ENCODE results near the gene NOXA1. TPM values are rescaled to one million over a fixed set of nuclear protein-coding genes. Genes with fewer than 3 reads are reported as not detected.

NOXA1 gene, protein sequence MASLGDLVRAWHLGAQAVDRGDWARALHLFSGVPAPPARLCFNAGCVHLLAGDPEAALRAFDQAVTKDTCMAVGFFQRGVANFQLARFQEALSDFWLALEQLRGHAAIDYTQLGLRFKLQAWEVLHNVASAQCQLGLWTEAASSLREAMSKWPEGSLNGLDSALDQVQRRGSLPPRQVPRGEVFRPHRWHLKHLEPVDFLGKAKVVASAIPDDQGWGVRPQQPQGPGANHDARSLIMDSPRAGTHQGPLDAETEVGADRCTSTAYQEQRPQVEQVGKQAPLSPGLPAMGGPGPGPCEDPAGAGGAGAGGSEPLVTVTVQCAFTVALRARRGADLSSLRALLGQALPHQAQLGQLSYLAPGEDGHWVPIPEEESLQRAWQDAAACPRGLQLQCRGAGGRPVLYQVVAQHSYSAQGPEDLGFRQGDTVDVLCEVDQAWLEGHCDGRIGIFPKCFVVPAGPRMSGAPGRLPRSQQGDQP
- 1.0 and 1.5 TPM in 2 replicates for total RNA-seq
- long read RNA-seq, result 0 reads

DNA sequence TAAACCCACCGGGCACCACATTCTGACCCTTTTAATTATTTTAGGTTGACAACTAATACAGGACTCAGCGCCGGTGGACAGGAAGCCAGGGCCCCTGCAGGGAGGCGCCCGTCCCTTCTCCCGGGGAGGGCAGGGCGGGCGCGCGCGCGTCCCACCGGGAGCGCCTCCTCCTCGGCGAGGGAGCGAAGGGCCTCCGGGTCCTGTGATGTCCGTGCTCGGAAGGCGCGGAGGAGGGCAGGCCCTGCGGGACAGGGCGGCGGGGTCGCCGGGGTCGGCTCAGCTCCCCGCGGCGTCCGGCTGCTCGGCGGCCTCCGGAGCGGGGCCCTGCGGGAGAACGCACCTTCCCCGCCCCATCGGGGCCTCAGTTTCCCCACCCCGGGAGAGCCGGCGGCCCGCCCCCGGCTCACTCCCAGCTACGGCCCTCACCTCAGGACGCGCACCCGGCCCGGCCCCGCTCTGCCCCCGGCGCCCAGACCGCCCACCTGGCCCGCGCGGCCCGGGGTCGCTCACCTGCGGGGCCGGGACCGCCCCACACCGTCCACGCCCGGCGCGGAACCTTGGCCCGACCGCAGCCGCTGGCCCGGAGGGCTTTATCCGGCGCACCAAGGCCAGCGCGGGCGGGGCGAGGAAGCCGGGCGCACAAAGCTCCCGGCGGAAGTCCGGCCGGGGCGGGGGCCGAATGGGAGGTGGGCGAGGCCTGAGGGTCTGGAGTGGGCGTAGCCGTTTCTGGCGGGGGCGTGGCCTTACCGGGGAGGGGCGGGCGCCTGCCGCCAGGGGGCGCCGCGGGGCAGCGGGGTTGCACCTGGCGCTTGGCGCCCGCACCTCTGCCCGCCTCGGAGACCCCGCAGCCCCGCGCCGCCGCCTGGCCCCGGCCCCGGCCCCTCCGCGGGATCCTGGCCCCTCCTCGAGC, at the start of gene NOXA1, which contains the start of gene EXD3:
Gene NOXA1 (plus strand): TSS at position 790 of the 910 bp plus-strand sequence. CDS start 137 bp downstream, outside the sequence.
Gene EXD3 (minus strand): TSS at position 559 of the 910 bp plus-strand sequence. CDS start 27,805 bp downstream, outside the sequence.
- Mint-ChIP-seq H3K36me3 (ENCODE audit: unreplicated experiment) (peaks cover 2% of the 10 kb centered on the region), H3K4me3 (ENCODE audit: unreplicated experiment) (peak within 1 kb of the TSS; percentile 79), H3K27me3 (ENCODE audit: unreplicated experiment) (no peaks in the 10 kb centered on the region), H3K4me1 (ENCODE audit: unreplicated experiment) (peaks cover 17% of the 10 kb centered on the region), H3K9me3 (ENCODE audit: unreplicated experiment) (no peaks in the 10 kb centered on the region), H3K27ac (ENCODE audit: unreplicated experiment) (peak within 1 kb of the TSS; percentile 54)
- TF ChIP-seq, protein P1, sequence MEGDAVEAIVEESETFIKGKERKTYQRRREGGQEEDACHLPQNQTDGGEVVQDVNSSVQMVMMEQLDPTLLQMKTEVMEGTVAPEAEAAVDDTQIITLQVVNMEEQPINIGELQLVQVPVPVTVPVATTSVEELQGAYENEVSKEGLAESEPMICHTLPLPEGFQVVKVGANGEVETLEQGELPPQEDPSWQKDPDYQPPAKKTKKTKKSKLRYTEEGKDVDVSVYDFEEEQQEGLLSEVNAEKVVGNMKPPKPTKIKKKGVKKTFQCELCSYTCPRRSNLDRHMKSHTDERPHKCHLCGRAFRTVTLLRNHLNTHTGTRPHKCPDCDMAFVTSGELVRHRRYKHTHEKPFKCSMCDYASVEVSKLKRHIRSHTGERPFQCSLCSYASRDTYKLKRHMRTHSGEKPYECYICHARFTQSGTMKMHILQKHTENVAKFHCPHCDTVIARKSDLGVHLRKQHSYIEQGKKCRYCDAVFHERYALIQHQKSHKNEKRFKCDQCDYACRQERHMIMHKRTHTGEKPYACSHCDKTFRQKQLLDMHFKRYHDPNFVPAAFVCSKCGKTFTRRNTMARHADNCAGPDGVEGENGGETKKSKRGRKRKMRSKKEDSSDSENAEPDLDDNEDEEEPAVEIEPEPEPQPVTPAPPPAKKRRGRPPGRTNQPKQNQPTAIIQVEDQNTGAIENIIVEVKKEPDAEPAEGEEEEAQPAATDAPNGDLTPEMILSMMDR (IDR thresholded peaks at IDR 0.05), result peak; percentile 62
- DNase-seq (ENCODE audit: extremely low spot score, unreplicated experiment), result peak; percentile 98

DNA sequence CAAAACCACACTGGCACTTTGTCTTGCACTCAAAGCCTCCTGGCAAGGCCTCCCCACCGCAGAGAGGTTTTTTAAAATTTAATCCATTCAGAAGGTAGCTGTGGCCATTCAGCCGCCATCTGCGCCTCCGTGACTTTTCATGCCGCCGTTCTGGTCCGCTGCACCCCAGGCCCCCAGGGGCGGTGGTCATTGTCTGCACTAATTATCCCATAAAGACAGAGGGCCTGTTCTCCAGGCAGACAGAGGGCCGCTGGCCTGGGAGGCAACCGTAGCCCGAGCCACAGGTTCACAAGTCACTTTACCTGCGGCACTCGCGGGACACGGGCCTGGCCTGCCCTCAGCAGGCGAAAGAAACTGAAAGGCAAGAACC, 49.6 kb upstream of the NOXA1 start:
- H3K36me3 Mint-ChIP-seq (ENCODE audit: unreplicated experiment), result peaks cover 2% of the 10 kb centered on the region
- TF ChIP-seq, protein P1 (IDR thresholded peaks at IDR 0.05), result no peak
- H3K9me3 Mint-ChIP-seq (ENCODE audit: unreplicated experiment), result no peaks in the 10 kb centered on the region
- DNase-seq (ENCODE audit: extremely low spot score, unreplicated experiment), result no peak
- no peaks in the 10 kb centered on the region for H3K27me3 Mint-ChIP-seq (ENCODE audit: unreplicated experiment)
- H3K4me3 Mint-ChIP-seq (ENCODE audit: unreplicated experiment), result no peak overlapping the region
- no peaks in the 10 kb centered on the region for H3K4me1 Mint-ChIP-seq (ENCODE audit: unreplicated experiment)
- no peak overlapping the region for H3K27ac Mint-ChIP-seq (ENCODE audit: unreplicated experiment)

DNA sequence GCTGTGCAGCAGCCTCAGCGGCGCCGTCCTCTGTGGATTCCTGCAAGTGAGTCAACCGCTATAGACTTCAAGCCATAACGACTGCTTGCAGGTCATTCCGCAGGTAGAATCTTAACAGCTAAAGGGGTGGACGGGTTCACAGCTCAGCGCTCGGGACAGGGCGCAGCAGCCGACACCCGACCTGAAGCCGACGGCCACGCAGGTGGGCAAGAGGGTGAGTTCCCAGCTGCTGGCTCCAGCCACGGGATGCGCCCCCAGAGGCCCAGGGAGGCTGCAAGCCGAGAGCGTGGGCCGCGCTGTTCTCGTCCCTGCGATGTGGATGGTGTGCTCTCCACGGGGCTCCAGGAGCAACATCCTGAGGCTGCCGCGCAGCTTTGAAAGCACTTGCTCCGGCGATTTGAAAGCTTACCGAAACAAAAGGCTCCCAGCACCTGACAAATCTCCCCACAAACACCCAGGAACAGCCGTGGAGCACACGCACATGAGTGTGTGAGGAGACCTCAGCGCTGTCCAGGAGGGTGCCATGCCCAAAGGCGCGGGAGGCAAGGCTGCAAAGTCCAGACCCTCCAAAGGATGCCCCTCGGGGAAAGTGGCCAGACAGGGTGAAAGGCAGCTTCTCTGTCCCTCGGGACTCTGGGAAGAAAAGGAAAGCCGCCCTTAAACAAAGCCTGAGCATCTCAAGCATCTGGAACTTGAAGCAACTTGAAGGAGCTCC, 48.9 kb upstream of the NOXA1 start:
- peaks cover 2% of the 10 kb centered on the region for H3K36me3 Mint-ChIP-seq (ENCODE audit: unreplicated experiment)
- H3K27ac Mint-ChIP-seq (ENCODE audit: unreplicated experiment), result no peak overlapping the region
- H3K9me3 Mint-ChIP-seq (ENCODE audit: unreplicated experiment), result no peaks in the 10 kb centered on the region
- no peaks in the 10 kb centered on the region for H3K27me3 Mint-ChIP-seq (ENCODE audit: unreplicated experiment)
- TF ChIP-seq, protein P1 (IDR thresholded peaks at IDR 0.05), result no peak
- no peak for DNase-seq (ENCODE audit: extremely low spot score, unreplicated experiment)
- no peak overlapping the region for H3K4me3 Mint-ChIP-seq (ENCODE audit: unreplicated experiment)
- H3K4me1 Mint-ChIP-seq (ENCODE audit: unreplicated experiment), result no peaks in the 10 kb centered on the region

DNA sequence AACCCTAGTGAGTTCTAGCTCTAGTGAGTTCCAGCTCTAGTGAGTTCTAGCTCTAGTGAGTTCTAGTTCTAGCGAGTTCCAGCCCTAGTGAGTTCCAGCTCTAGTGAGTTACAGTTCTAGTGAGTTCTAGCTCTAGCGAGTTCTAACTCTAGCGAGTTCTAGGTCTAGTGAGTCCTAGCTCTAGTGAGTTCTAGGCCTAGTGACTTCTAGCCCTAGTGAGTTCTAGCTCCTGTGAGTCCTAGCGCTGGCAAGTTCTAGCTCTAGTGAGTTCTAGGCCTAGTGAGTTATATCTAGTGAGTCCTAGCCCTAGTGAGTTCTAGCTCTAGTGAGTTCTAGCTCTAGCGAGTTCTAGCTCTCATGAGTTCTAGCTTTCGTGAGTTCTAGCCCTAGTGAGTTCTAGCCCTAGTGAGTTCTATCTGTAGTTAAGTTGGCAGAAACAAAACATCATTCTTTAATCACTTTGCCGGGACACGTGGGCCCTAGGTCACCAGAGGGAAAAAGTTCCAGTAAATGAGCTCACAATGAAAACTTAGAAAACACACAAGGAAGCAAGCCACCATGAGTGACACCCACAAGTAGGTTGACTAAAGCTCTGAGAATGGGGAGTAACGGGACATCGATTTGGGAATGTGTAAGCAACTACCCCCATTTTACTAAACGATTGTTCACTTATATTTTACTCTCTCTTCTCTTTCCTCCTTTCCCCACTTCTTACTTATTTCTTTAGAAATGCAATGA, 47.7 kb upstream of the NOXA1 start:
- Mint-ChIP-seq H3K36me3 (ENCODE audit: unreplicated experiment) (no peaks in the 10 kb centered on the region), H3K27ac (ENCODE audit: unreplicated experiment) (no peak overlapping the region), H3K4me1 (ENCODE audit: unreplicated experiment) (no peaks in the 10 kb centered on the region), H3K9me3 (ENCODE audit: unreplicated experiment) (no peaks in the 10 kb centered on the region), H3K4me3 (ENCODE audit: unreplicated experiment) (no peak overlapping the region), H3K27me3 (ENCODE audit: unreplicated experiment) (no peaks in the 10 kb centered on the region)
- TF ChIP-seq, protein P1 (IDR thresholded peaks at IDR 0.05), result no peak
- no peak for DNase-seq (ENCODE audit: extremely low spot score, unreplicated experiment)

Measured in osteocyte (in vitro differentiated cells).